SU-DHL-6 (cell line): ENCODE data around the gene OR56A5.

Source experiments
- H2AFZ ChIP-seq: fragments of 200-600 bp; sonication (generic); 2 replicates; pipeline ENCODE4 v1.6.1; 2014; ENCODE audit warnings: low read depth, mild to moderate bottlenecking, moderate library complexity, mixed read lengths, antibody characterized with exemption, low read length; ENCODE audit not compliant: severe bottlenecking
- H3F3A ChIP-seq: fragments of 200-600 bp; shearing (Covaris generic); 2 replicates; pipeline ENCODE4 v1.6.0; 2016; ENCODE audit warnings: antibody characterized with exemption, mild to moderate bottlenecking; ENCODE audit not compliant: insufficient read depth
- H3K27ac ChIP-seq: fragments of 200-600 bp; sonication (generic); 2 replicates; pipeline ENCODE4 v1.5.1; 2016; ENCODE audit warnings: low read depth, mild to moderate bottlenecking, low read length, moderate library complexity, mixed read lengths
- H3K27me3 ChIP-seq: fragments of 200-600 bp; sonication (generic), shearing (Covaris generic); 2 replicates; pipeline ENCODE4 v1.6.0; 2014; ENCODE audit warnings: mild to moderate bottlenecking, low read length
- H3K36me3 ChIP-seq: fragments of 200-600 bp; sonication (generic); 2 replicates; pipeline ENCODE4 v1.6.1; 2014; ENCODE audit warnings: mild to moderate bottlenecking, low read length, mixed read lengths
- H3K4me2 ChIP-seq: fragments of 300-600, 200-600 bp; shearing (Covaris generic), sonication (generic); 2 replicates; pipeline ENCODE4 v1.6.0; 2014; ENCODE audit warnings: low read length, low read depth, mild to moderate bottlenecking; ENCODE audit not compliant: poor library complexity, severe bottlenecking
- H3K4me3 ChIP-seq: fragments of 200-600 bp; sonication (generic); 2 replicates; pipeline ENCODE4 v1.5.1; 2014; ENCODE audit warnings: antibody characterized with exemption, low read length, mild to moderate bottlenecking, mixed read lengths; ENCODE audit not compliant: insufficient read depth, poor library complexity, severe bottlenecking
- H3K79me2 ChIP-seq: fragments of 200-600 bp; sonication (generic); 2 replicates; pipeline ENCODE4 v1.6.1; 2014; ENCODE audit warnings: mild to moderate bottlenecking, low read length, moderate library complexity; ENCODE audit not compliant: insufficient read depth
- H3K9ac ChIP-seq: fragments of 200-600 bp; sonication (generic); 2 replicates; pipeline ENCODE4 v1.7.0; 2014; ENCODE audit warnings: mild to moderate bottlenecking, low read length
- H3K9me2 ChIP-seq: fragments of 200-600 bp; sonication (generic); replicated peaks from 2 replicates; pipeline ENCODE4 v1.6.1; 2014; ENCODE audit warnings: low read length; ENCODE audit not compliant: insufficient read depth
- H3K9me3 ChIP-seq: fragments of 200-600 bp; sonication (generic); 2 replicates; pipeline ENCODE4 v1.6.1; 2014; ENCODE audit warnings: low read length, mixed read lengths; ENCODE audit not compliant: insufficient read depth
- H4K20me1 ChIP-seq: fragments of 200-600 bp; sonication (generic); 2 replicates; pipeline ENCODE4 v1.6.1; 2014; ENCODE audit warnings: low read depth, mild to moderate bottlenecking, antibody characterized with exemption, low read length, moderate library complexity, mixed read lengths
- EZH2phosphoT487 ChIP-seq: fragments of 200-600 bp; sonication (generic), shearing (Covaris generic); conservative IDR thresholded peaks from 2 replicates; pipeline ENCODE4 v1.6.1; 2018; ENCODE audit warnings: mild to moderate bottlenecking, antibody characterized with exemption, low read length, moderate library complexity, mixed read lengths
- TF ChIP-seq, protein P1 (sequence below): fragments of 200-600 bp; sonication (generic); IDR thresholded peaks from one replicate; pipeline ENCODE4 v1.5.1; 2017; ENCODE audit warnings: antibody characterized with exemption, mild to moderate bottlenecking, low read length, moderate library complexity; ENCODE audit not compliant: insufficient read depth, poor library complexity, severe bottlenecking

Gene OR56A5

DNA sequence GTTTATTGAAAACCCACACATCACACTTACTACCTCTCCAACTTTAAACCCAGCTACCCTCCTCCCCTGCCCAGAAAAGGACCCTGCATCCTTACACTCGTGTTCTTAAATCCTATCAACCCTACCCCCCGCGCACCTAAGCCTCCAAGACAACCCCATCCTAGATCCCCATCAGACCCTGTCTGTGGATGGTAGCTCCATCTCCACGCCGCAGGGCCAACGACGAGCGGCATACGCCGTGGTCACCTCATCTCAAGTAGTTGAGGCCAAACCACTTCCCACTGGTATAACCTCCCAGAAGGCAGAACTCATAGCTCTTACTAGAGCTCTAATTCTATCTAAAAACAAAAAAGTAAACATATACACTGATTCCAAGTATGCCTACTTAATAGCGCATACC, 35.6 kb downstream of the OR56A5 start:
- H3F3A ChIP-seq: no peaks in the 10 kb centered on the region

DNA sequence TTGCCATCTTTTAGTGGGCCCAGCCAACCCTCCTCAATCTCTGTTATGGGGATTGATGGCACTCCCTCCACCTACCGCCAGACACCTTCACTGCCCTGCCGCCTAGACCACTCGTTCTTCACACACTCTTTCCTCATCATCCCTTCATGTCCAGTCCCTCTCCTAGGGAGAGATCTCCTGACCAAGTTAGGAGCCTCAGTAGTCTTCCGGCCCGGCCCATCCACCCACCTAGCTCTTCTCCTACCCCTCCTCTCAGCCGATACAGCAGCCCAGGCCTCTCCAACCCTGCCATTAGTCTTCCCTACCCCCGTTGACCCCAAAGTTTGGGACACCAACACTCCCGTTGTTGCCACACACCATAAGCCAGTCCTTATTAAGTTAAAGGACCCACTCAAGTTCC, 37.2 kb downstream of the OR56A5 start:
- Histone ChIP-seq H3K9ac (no peak overlapping the region), H3K9me3 (no peaks in the 10 kb centered on the region), H2AFZ (no peak overlapping the region), H3K27me3 (no peaks in the 10 kb centered on the region), H3K4me3 (no peak overlapping the region), H3K4me2 (no peak overlapping the region), H3K9me2 (no peaks in the 10 kb centered on the region), H3K27ac (no peak overlapping the region), H4K20me1 (no peaks in the 10 kb centered on the region), H3K36me3 (no peaks in the 10 kb centered on the region), H3F3A (no peaks in the 10 kb centered on the region), H3K79me2 (no peaks in the 10 kb centered on the region)
- no peak for TF ChIP-seq EZH2phosphoT487
- TF ChIP-seq, protein P1, sequence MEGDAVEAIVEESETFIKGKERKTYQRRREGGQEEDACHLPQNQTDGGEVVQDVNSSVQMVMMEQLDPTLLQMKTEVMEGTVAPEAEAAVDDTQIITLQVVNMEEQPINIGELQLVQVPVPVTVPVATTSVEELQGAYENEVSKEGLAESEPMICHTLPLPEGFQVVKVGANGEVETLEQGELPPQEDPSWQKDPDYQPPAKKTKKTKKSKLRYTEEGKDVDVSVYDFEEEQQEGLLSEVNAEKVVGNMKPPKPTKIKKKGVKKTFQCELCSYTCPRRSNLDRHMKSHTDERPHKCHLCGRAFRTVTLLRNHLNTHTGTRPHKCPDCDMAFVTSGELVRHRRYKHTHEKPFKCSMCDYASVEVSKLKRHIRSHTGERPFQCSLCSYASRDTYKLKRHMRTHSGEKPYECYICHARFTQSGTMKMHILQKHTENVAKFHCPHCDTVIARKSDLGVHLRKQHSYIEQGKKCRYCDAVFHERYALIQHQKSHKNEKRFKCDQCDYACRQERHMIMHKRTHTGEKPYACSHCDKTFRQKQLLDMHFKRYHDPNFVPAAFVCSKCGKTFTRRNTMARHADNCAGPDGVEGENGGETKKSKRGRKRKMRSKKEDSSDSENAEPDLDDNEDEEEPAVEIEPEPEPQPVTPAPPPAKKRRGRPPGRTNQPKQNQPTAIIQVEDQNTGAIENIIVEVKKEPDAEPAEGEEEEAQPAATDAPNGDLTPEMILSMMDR: no peak

More for the DNA sequence above, 35.6 kb downstream of the OR56A5 start:
- Histone ChIP-seq H2AFZ (no peak overlapping the region), H3K4me2 (no peak overlapping the region), H3K27me3 (no peaks in the 10 kb centered on the region), H3K9me3 (no peaks in the 10 kb centered on the region), H3K4me3 (no peak overlapping the region), H3K79me2 (no peaks in the 10 kb centered on the region), H3K27ac (no peak overlapping the region), H4K20me1 (no peaks in the 10 kb centered on the region), H3K9ac (no peak overlapping the region), H3K36me3 (no peaks in the 10 kb centered on the region), H3K9me2 (no peaks in the 10 kb centered on the region)
- TF ChIP-seq, protein P1: no peak
- TF ChIP-seq EZH2phosphoT487: no peak

DNA sequence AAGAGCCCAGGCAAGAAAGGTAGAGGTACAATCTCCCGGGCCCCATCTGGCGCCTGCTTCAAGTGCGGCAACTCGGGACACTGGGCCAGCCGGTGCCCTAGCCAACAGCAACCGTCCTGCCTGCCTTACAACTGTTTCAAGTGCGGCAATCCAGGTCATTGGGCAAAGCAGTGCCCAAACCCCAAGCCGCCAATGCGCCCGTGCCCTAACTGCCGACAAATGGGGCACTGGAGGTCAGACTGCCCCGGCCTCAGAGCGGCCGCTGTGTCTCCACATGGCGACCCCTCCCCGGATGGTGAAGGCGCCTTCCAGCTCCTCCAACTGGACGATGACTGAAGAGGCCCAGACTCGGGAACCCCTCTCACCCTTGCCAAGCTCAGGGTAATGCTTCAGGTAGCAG, 37.7 kb downstream of the OR56A5 start:
- H2AFZ ChIP-seq: no peak overlapping the region
- no peaks in the 10 kb centered on the region for H3F3A ChIP-seq

More for the DNA sequence above, 37.7 kb downstream of the OR56A5 start:
- H3K9me2 ChIP-seq: no peaks in the 10 kb centered on the region
- TF ChIP-seq EZH2phosphoT487: no peak
- TF ChIP-seq, protein P1: no peak
- H3K79me2 ChIP-seq: no peaks in the 10 kb centered on the region
- H3K27me3 ChIP-seq: no peaks in the 10 kb centered on the region
- H3K4me2 ChIP-seq: no peak overlapping the region
- H3K9ac ChIP-seq: no peak overlapping the region
- H3K36me3 ChIP-seq: no peaks in the 10 kb centered on the region
- no peaks in the 10 kb centered on the region for H3K9me3 ChIP-seq
- no peak overlapping the region for H3K27ac ChIP-seq
- no peak overlapping the region for H3K4me3 ChIP-seq
- H4K20me1 ChIP-seq: no peaks in the 10 kb centered on the region
